Stimulated activated CD8-positive, alpha-beta memory T cell treated with anti-CD3 and anti-CD28 coated beads, Interleukin-4, amount 100 ng/mL, for 1 hour (primary cell): ENCODE data around the gene ETV2.
A peak's percentile ranks its signal among the peaks of the same experiment; 100 is the strongest.
"Not testable (repeated sequence)": the region's sequence is repeated elsewhere in the genome, so short reads cannot be mapped to it uniquely, and the experiment has no call there.

Source experiments
- DNase-seq, 2 donors: peaks; one replicate each; pipeline ENCODE4 v3.0.0-alpha.2; 2020; ENCODE audit warnings: low read depth in 2 of 2, low spot score in 1 of 2

Gene ETV2

GRCh38 chr19:35641515-35642151 lies at the start of gene ETV2:
TSS of gene ETV2 (plus strand) at chr19:35641745. CDS start at chr19:35642461, 716 bp downstream.
- no peak for DNase-seq

GRCh38 chr19:35592226-35592625 lies 49.3 kb upstream of the ETV2 start:
- no peak for DNase-seq

- DNase-seq, result not testable (repeated sequence)
Observed at GRCh38 chr19:35595026-35595425, 46.5 kb upstream of the ETV2 start.

GRCh38 chr19:35595928-35596327 lies 45.6 kb upstream of the ETV2 start:
- DNase-seq, result no peak

- no peak for DNase-seq
Observed at GRCh38 chr19:35596366-35596999, 45.1 kb upstream of the ETV2 start.

- no peak for DNase-seq
Observed at GRCh38 chr19:35601971-35602370, 39.6 kb upstream of the ETV2 start.

- DNase-seq, result not testable (repeated sequence)
Observed at GRCh38 chr19:35604436-35604835, 37.1 kb upstream of the ETV2 start.

- DNase-seq, result not testable (repeated sequence)
Observed at GRCh38 chr19:35607170-35607569, 34.4 kb upstream of the ETV2 start.

- DNase-seq, result no peak
Observed at GRCh38 chr19:35607661-35608060, 33.9 kb upstream of the ETV2 start.

- DNase-seq, result no peak
Observed at GRCh38 chr19:35608251-35608650, 33.3 kb upstream of the ETV2 start.

- DNase-seq, result no peak
Observed at GRCh38 chr19:35609851-35610353, 31.6 kb upstream of the ETV2 start.

GRCh38 chr19:35612224-35612558 lies 29.4 kb upstream of the ETV2 start:
- no peak for DNase-seq

GRCh38 chr19:35612559-35613321 lies 28.8 kb upstream of the ETV2 start, which contains the start of gene HAUS5:
TSS of gene HAUS5 (plus strand) at chr19:35612735. CDS start at chr19:35612795, 60 bp downstream.
- DNase-seq, result peak; percentile 90

- no peak for DNase-seq
Observed at GRCh38 chr19:35613574-35613973, 28.0 kb upstream of the ETV2 start.

GRCh38 chr19:35615036-35615435 lies 26.5 kb upstream of the ETV2 start:
- DNase-seq, result no peak

GRCh38 chr19:35618857-35619256 lies 22.7 kb upstream of the ETV2 start:
- DNase-seq, result no peak

- DNase-seq, result no peak
Observed at GRCh38 chr19:35619290-35619923, 22.1 kb upstream of the ETV2 start.

GRCh38 chr19:35620001-35620400 lies 21.5 kb upstream of the ETV2 start:
- DNase-seq, result no peak

GRCh38 chr19:35621708-35622107 lies 19.8 kb upstream of the ETV2 start:
- DNase-seq, result no peak

GRCh38 chr19:35622750-35623149 lies 18.8 kb upstream of the ETV2 start:
- no peak for DNase-seq

- no peak for DNase-seq
Observed at GRCh38 chr19:35623327-35624010, 18.1 kb upstream of the ETV2 start.
